ENCODE data around the gene FBXO24. TPM values are rescaled to one million over a fixed set of nuclear protein-coding genes. Genes with fewer than 3 reads are reported as not detected.
A peak's percentile ranks its signal among the peaks of the same experiment; 100 is the strongest.

FBXO24 gene
- total and polyA plus RNA-seq, 9 of the 15 experiments (the other 6 are each of a cell fraction or from before 2014, with no cell fraction given), result 0.17 to 0.95 (median 0.50) TPM

DNA sequence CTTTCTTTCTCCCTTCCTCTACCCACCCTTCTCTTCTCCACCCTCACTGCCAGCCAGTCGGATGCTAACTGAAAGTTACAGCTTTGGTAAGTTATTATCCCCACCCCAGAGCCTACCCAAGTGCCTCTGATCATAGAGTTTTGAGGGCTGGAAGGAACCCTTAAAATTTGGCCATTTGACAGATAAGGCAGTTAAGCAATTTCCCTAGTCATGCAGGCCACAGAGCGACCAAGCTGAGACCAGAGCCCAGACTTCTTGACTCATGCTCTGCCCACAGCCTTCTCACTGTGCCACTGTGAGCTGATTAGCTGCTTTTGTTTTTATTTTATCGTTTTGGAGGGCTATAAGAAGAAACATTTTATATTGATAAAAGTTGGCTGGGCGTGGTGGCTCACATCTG, 29.6 kb upstream of the FBXO24 start (continued):
- TF ChIP-seq, protein P1, sequence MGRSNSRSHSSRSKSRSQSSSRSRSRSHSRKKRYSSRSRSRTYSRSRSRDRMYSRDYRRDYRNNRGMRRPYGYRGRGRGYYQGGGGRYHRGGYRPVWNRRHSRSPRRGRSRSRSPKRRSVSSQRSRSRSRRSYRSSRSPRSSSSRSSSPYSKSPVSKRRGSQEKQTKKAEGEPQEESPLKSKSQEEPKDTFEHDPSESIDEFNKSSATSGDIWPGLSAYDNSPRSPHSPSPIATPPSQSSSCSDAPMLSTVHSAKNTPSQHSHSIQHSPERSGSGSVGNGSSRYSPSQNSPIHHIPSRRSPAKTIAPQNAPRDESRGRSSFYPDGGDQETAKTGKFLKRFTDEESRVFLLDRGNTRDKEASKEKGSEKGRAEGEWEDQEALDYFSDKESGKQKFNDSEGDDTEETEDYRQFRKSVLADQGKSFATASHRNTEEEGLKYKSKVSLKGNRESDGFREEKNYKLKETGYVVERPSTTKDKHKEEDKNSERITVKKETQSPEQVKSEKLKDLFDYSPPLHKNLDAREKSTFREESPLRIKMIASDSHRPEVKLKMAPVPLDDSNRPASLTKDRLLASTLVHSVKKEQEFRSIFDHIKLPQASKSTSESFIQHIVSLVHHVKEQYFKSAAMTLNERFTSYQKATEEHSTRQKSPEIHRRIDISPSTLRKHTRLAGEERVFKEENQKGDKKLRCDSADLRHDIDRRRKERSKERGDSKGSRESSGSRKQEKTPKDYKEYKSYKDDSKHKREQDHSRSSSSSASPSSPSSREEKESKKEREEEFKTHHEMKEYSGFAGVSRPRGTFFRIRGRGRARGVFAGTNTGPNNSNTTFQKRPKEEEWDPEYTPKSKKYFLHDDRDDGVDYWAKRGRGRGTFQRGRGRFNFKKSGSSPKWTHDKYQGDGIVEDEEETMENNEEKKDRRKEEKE (IDR thresholded peaks at IDR 0.05; ENCODE audit: borderline replicate concordance in 1 of 2, control insufficient read depth in 1 of 2, low read depth in 2 of 2, low read length in 1 of 2), result no peak
- TF ChIP-seq ZNF512 (tag; IDR thresholded peaks at IDR 0.05) (no peak), ZNF507 (tag; conservative IDR thresholded peaks at IDR 0.05) (no peak), ZNF239 (CRISPR knock-in tag; IDR thresholded peaks at IDR 0.05) (no peak), MXD1 (CRISPR knock-in tag; IDR thresholded peaks at IDR 0.05; ENCODE audit: borderline replicate concordance, poor library complexity, severe bottlenecking) (no peak), SP2 (IDR thresholded peaks at IDR 0.05; ENCODE audit: extremely low read depth, low read depth, low read length, poor library complexity, severe bottlenecking) (no peak), NR0B1 (IDR thresholded peaks at IDR 0.05; ENCODE audit: partially characterized antibody) (no peak), ETV1 (tag; conservative IDR thresholded peaks at IDR 0.05; ENCODE audit: low read depth) (no peak), SOX6 (IDR thresholded peaks at IDR 0.05) (no peak), PATZ1 (CRISPR knock-in tag; IDR thresholded peaks at IDR 0.05; ENCODE audit: borderline replicate concordance) (no peak), HIVEP1 (CRISPR knock-in tag; IDR thresholded peaks at IDR 0.05) (no peak), BACH1 (tag; IDR thresholded peaks at IDR 0.05) (peak; percentile 35; the same call in 1 of the 2 replicates), NFIC (IDR thresholded peaks at IDR 0.05) (0 out of 2 replicates have a peak, but pooled peaks have one; percentile 16), NCOA2 (IDR thresholded peaks at IDR 0.05; ENCODE audit: partially characterized antibody in 2 of 2) (no peak), U2AF2 (optimal IDR thresholded peaks at IDR 0.05; ENCODE audit: low read depth, low read length) (no peak)
- TF ChIP-seq, protein P2, sequence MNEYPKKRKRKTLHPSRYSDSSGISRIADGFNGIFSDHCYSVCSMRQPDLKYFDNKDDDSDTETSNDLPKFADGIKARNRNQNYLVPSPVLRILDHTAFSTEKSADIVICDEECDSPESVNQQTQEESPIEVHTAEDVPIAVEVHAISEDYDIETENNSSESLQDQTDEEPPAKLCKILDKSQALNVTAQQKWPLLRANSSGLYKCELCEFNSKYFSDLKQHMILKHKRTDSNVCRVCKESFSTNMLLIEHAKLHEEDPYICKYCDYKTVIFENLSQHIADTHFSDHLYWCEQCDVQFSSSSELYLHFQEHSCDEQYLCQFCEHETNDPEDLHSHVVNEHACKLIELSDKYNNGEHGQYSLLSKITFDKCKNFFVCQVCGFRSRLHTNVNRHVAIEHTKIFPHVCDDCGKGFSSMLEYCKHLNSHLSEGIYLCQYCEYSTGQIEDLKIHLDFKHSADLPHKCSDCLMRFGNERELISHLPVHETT (CRISPR knock-in tag; conservative IDR thresholded peaks at IDR 0.05 in 1 of 2, IDR thresholded peaks at IDR 0.05 in 1 of 2), result peak in 1 of 2 experiments; percentile 59; a peak in 2 of 4 replicates
